HG02885 (cell line): ENCODE data around the gene PDGFRA.
A peak's percentile ranks its signal among the peaks of the same experiment; 100 is the strongest.

Experiments used
- ATAC-seq: cut with Tn5 transposase; IDR thresholded peaks from one replicate; pipeline ENCODE4 v1.9.1; 2021; ENCODE audit warnings: mild to moderate bottlenecking; ENCODE audit not compliant: unreplicated experiment, poor library complexity

The PDGFRA gene

GRCh38 chr4:54254915-54255246 is 25.8 kb downstream of the PDGFRA start:
- no peak for ATAC-seq

DNA sequence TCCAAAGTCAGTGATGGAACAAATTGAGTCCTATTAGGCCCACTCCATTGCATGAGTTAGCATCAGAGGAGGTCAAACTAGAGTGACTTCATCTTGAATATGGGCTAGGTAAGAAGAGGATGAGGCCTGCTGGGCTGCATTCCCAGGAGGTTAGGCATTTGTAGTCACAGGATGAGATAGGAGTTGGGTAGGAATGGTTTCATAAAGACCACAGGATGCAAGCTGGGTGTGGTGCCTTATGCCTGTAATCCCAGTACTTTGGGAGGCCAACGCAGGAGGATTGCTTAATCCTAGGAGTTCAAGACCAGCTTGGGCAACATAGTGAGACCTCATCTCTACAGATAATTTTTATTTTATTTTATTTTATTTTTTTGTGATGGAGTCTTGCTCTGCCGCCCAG is 26.8 kb downstream of the PDGFRA start:
- ATAC-seq, result no peak

- no peak for ATAC-seq
Measured at GRCh38 chr4:54256491-54257486, 27.7 kb downstream of the PDGFRA start.

GRCh38 chr4:54265366-54265765 is 36.3 kb downstream of the PDGFRA start:
- no peak for ATAC-seq

DNA sequence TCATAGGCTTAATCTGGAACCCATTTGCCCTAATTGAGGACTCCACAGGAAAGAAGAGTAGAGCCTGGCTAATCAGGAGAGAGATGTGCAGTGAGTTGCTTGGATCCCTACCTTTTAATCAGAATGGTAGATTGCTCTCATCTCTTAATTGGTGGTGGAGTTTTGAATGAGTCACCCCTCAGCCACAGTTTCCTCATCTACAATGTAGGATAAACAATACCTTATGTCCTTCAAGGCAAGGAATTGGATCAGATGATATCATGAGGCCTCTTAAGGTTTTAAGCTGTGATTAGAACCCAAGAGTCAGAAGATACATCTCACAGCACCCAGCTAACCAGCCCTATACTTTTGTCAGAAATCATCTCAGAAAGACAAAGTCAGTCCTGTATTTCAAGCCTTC is 39.1 kb downstream of the PDGFRA start:
- no peak for ATAC-seq

GRCh38 chr4:54271464-54271863 is 42.4 kb downstream of the PDGFRA start:
- ATAC-seq, result no peak

GRCh38 chr4:54272051-54272450 is 43.0 kb downstream of the PDGFRA start:
- ATAC-seq, result no peak

DNA sequence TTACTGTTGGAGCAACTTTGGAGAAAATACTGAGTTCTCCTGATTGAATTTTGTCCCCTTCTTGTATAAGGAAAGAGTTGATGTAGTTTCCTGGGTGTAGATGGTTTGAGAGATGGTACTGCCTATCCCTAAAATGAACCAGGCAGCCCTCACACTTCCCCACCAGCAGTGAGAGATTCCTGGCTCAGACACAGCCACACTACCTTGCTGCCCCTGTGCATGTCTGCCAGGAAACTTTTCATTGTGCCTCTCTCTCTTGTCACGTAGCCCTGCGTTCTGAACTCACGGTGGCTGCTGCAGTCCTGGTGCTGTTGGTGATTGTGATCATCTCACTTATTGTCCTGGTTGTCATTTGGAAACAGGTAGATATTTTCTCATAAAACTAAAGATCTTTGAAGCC is 45.2 kb downstream of the PDGFRA start:
- ATAC-seq, result no peak

DNA sequence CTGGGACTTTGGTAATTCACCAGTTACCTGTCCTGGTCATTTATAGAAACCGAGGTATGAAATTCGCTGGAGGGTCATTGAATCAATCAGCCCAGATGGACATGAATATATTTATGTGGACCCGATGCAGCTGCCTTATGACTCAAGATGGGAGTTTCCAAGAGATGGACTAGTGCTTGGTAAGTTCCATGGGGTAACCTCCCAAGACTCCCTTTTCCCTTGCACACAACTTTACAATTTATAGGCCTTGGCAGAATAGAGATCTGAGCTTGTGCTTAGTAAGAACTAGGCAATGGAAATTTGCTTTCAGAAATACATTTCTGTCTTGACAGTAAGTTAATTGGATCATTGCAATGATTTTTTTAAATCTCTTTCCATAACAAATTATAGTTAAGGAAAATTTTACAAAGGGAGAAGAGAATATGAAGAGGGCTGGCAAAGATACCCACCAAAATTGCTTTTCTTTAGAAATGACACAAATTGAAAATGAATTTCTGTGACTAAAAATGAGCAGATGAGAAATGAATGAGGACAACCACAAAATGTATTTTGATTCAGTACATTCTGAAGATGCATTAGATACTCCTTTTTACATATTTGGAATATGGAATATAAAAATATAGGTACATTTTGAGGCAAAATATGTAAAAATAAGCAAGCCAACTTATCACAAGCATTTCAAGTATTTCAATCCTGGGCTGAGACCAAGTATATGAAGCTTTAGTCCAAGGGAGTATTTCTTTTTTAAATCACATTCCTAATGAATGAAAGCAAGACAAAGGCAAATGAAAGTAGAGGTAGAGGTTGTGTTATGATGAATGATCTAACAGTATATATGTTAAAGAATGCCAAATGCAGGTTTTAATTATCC is 45.9 kb downstream of the PDGFRA start:
- ATAC-seq, result no peak

- no peak for ATAC-seq
Measured at GRCh38 chr4:54276641-54277430, 47.7 kb downstream of the PDGFRA start.

DNA sequence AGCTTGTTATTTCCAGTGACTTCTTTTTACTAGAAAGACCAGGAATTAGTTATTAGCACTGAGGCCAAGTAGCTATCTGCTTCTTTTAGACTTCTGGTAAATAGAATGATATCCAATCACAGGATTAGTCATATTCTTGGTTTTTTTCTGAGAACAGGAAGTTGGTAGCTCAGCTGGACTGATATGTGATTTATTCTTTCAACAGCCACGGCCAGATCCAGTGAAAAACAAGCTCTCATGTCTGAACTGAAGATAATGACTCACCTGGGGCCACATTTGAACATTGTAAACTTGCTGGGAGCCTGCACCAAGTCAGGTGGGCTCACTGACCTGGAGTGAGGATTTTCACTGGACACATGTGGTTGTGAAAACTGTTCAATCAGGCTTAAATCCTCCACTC is 48.6 kb downstream of the PDGFRA start:
- ATAC-seq, result peak; percentile 52

DNA sequence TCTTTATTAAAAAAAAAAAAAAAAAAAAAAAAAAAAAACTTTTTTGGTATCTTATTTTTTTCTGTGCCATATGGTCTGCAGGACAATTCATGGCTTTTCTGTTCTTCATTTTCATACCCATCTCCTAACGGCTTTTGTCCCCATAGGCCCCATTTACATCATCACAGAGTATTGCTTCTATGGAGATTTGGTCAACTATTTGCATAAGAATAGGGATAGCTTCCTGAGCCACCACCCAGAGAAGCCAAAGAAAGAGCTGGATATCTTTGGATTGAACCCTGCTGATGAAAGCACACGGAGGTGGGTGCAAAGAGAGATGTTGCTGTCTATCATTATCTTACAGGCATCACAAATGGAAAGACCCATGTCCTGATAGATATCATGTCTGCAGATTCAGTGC is 49.1 kb downstream of the PDGFRA start:
- ATAC-seq, result no peak

GRCh38 chr4:54281054-54281766 is 52.1 kb downstream of the PDGFRA start:
- ATAC-seq, result no peak

DNA sequence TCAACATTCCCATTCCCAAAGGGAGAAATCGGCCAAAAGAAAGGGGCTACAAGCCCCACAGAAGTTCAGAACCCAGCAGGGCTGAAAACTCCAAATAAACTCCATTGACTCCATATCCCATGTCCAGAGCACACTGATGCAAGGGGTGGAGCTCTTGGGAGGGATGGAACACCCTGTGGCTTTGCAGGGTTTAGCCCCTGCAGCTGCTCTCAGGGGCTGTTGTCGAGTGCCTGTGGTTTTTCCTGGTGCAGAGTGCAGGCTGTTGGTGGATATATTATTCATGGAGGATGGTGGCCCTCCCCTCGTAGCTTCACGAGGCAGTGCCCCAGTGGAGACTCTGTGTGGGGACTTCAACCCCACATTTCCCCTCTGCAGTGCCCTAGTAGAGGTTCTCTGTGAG is 53.7 kb downstream of the PDGFRA start:
- ATAC-seq, result no peak

DNA sequence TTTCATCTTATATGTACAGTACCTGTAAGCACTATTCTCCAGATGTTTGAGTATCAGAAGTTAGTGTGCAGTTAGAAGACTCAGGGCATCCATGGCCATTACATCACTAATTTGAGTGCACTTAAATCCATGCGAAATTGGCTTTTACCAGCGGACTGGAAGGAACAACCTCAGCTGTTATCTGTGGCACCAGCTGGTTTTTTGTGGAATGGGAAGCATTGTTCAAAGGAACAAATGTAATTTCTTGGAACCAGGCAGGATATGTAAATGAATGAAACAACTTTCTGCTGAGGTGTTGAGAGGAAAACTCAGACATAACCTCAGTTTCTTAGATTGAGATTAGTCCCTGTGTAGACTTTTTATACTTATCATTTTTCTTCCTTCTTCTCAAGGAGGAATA is 60.2 kb downstream of the PDGFRA start:
- ATAC-seq, result no peak

GRCh38 chr4:54290980-54291379 is 61.9 kb downstream of the PDGFRA start:
- no peak for ATAC-seq

- ATAC-seq, result no peak
Measured at GRCh38 chr4:54296548-54297203, 67.6 kb downstream of the PDGFRA start.

DNA sequence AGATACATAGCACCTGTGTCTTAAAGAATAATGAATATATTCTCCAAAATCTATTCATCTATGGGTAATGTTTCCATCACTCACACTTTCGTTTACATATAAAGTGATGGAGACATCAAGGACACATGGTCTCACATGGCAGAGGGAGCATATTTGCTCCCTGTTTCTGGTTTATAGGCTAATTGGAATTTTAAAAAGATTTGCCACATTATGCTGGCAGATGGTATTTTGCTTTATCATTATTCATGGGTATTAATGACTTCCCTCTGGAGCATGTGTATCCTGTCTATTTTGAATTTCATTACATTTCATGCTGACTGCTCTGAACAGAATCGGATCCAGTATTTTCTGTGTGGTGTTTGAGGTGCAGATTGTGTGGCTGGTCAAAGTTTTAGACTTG is 79.0 kb downstream of the PDGFRA start:
- no peak for ATAC-seq
